ENCODE measurements around the gene CDCA4.
A peak's percentile ranks its signal among the peaks of the same experiment; 100 is the strongest.

CDCA4 gene

DNA sequence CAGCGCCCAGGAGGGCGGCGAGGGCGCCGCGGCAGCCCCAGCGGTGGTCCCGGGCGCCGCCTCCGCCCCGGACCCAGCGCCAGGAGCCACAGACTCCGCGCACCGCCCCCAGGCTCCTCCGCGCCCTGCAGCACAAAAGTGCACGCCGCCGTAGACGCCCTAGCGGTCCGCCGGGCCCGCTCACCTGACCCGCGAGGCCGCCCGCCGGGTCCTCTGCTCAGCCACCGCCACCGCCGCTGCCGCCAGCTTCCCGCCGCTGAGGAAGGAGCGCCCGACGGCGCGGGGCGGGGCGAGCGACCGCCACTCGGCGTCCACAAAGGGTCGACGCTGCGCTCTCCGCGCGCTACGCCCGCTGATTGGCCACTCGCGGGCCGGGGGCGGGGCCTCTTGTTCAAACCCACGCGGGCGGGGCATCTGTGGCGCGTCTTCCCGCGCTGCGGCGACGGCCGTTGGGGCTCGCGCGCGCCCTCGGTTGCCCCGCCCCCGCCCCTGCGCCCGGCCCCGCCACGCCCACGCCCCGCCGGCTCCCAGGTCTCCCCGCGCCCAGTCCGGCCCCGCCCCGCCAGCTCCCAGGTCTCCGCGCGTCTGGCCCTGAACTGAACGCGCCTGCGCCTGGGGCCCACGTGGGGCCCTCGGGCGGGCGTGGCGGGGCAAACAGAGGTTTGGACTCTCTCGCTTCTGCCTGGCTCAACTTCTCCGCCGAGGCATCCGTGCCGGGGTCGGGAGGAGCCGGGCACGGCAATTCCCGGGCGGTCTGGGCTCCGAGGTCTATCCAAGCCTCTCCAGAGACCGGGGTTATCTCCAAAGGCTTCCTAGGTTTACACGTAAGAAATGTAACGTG lies at the start of gene CDCA4:
Gene CDCA4 (minus strand): TSS at position 269 of the 841 bp plus-strand sequence. CDS start 9,154 bp downstream, outside the sequence.
- Histone ChIP-seq H3K4me1 (ENCODE audit: control insufficient read depth in 1 of 2, insufficient read depth in 2 of 2, low read length in 2 of 2) (peaks cover 10 to 24% of the 10 kb centered on the region in 2 donors), H3K9me3 (ENCODE audit: control insufficient read depth in 1 of 2, low read length in 2 of 2) (no peaks in the 10 kb centered on the region), H3K4me3 (ENCODE audit: low read depth in 1 of 2, low read length in 2 of 2) (peak within 1 kb of the TSS; percentile 76 to 86), H3K27ac (ENCODE audit: low read length) (peak within 1 kb of the TSS; percentile 90), H3K27me3 (ENCODE audit: low read depth, low read length) (no peaks in the 10 kb centered on the region), H3K36me3 (ENCODE audit: control insufficient read depth in 1 of 2, insufficient read depth in 2 of 2, low read length in 2 of 2) (no peaks in the 10 kb centered on the region)

- H3K4me1 ChIP-seq (ENCODE audit: control insufficient read depth in 1 of 2, insufficient read depth in 2 of 2, low read length in 2 of 2): peaks cover 0 to 4% of the 10 kb centered on the region in 2 donors
- H3K9me3 ChIP-seq (ENCODE audit: control insufficient read depth in 1 of 2, low read length in 2 of 2): no peaks in the 10 kb centered on the region
- H3K4me3 ChIP-seq (ENCODE audit: low read depth in 1 of 2, low read length in 2 of 2): no peak overlapping the region
- peak overlapping the region; percentile 27 for H3K27ac ChIP-seq (ENCODE audit: low read length)
- no peaks in the 10 kb centered on the region for H3K36me3 ChIP-seq (ENCODE audit: control insufficient read depth in 1 of 2, insufficient read depth in 2 of 2, low read length in 2 of 2)
- H3K27me3 ChIP-seq (ENCODE audit: low read depth, low read length): no peaks in the 10 kb centered on the region
Measured at GRCh38 chr14:105069871-105070759, 49.2 kb upstream of the CDCA4 start.

DNA sequence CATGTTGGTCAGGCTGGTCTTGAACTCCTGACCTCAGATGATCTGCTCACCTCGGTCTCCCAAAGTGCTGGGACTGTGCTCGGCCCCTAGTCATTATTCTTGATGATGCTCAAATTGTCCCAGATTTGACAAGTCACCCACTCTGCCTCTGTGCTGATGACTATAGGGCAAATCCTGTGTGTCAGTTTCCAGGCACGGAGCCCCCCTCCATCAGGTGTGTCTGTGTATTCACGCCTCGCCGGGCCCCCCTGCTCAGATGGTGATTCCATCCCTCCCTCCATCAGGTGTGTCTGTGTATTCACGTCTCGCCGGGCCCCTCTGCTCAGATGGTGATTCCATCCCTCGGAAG lies 48.6 kb upstream of the CDCA4 start:
- H3K27ac ChIP-seq (ENCODE audit: low read length): no peak overlapping the region
- no peaks in the 10 kb centered on the region for H3K36me3 ChIP-seq (ENCODE audit: control insufficient read depth in 1 of 2, insufficient read depth in 2 of 2, low read length in 2 of 2)
- no peaks in the 10 kb centered on the region for H3K9me3 ChIP-seq (ENCODE audit: control insufficient read depth in 1 of 2, low read length in 2 of 2)
- peaks cover 0 to 4% of the 10 kb centered on the region in 2 donors for H3K4me1 ChIP-seq (ENCODE audit: control insufficient read depth in 1 of 2, insufficient read depth in 2 of 2, low read length in 2 of 2)
- H3K4me3 ChIP-seq (ENCODE audit: low read depth in 1 of 2, low read length in 2 of 2): no peak overlapping the region
- no peaks in the 10 kb centered on the region for H3K27me3 ChIP-seq (ENCODE audit: low read depth, low read length)

DNA sequence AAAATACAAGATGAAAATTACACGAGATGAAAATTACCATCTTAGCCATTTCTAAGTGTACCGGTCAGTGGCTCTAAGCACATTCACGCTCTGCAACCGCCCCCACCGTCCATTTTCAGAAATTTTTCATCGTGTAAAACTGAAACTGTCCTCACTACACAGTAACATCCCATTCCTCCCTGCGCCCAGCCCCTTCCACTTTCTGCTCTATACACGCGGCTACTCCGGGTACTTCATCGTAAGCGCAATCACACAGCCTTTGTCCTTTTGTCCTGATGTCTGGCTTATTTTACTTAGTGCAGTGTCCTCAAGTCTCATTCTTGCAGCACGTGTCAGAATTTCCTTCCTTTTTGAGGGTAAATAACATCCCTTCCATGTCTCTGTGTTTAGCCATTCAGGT lies 47.9 kb upstream of the CDCA4 start:
- Histone ChIP-seq H3K27me3 (ENCODE audit: low read depth, low read length) (no peaks in the 10 kb centered on the region), H3K36me3 (ENCODE audit: control insufficient read depth in 1 of 2, insufficient read depth in 2 of 2, low read length in 2 of 2) (no peaks in the 10 kb centered on the region), H3K4me1 (ENCODE audit: control insufficient read depth in 1 of 2, insufficient read depth in 2 of 2, low read length in 2 of 2) (peaks cover 0 to 4% of the 10 kb centered on the region in 2 donors), H3K9me3 (ENCODE audit: control insufficient read depth in 1 of 2, low read length in 2 of 2) (no peaks in the 10 kb centered on the region), H3K27ac (ENCODE audit: low read length) (no peak overlapping the region), H3K4me3 (ENCODE audit: low read depth in 1 of 2, low read length in 2 of 2) (no peak overlapping the region)

GRCh38 chr14:105067969-105068301 lies 47.1 kb upstream of the CDCA4 start:
- Histone ChIP-seq H3K27ac (ENCODE audit: low read length) (no peak overlapping the region), H3K27me3 (ENCODE audit: low read depth, low read length) (no peaks in the 10 kb centered on the region), H3K9me3 (ENCODE audit: control insufficient read depth in 1 of 2, low read length in 2 of 2) (no peaks in the 10 kb centered on the region), H3K36me3 (ENCODE audit: control insufficient read depth in 1 of 2, insufficient read depth in 2 of 2, low read length in 2 of 2) (no peaks in the 10 kb centered on the region), H3K4me1 (ENCODE audit: control insufficient read depth in 1 of 2, insufficient read depth in 2 of 2, low read length in 2 of 2) (peaks cover 0 to 4% of the 10 kb centered on the region in 2 donors), H3K4me3 (ENCODE audit: low read depth in 1 of 2, low read length in 2 of 2) (no peak overlapping the region)

DNA sequence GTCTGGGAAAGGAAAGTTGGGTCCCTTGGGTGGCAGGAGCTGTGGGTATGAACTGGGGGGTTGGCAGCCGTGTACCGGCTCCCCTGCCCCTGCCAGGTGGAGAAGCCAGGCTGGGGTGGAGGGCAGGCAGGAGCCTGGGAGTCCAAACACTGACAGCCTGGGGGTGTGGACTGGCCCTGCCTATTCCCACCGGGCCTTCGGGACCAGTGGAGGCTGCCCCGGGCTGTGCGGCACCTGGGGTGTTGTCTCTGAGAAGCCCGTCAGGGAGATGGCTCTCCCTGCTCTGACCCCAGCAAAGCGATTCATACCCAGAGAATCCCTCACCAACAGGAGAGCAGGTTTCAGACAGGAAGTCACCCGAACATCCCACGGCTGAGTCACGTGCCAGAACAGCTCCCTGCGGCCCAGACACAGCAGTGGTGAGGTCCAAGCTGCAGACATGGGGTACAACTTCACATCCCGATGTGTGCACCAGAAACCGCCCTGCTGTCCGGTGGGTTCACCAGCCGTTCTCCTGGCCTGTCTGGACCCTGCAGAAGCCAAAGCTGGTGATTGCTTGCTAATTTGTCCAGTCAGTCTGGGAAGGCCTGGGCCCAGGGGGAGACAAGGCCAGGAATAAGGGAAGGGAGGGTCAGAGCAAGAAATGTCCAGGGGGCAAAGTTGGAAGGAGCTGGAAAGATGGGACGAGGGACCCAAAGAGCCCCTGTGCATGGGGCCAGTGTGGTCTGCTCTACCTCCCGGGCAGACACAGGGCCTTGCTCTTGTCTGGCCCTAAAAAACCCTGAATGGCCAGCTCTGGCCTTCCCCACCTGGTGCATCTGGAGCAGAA lies 46.5 kb upstream of the CDCA4 start:
- Histone ChIP-seq H3K4me3 (ENCODE audit: low read depth in 1 of 2, low read length in 2 of 2) (no peak overlapping the region), H3K4me1 (ENCODE audit: control insufficient read depth in 1 of 2, insufficient read depth in 2 of 2, low read length in 2 of 2) (peaks cover 0 to 4% of the 10 kb centered on the region in 2 donors), H3K27ac (ENCODE audit: low read length) (no peak overlapping the region), H3K9me3 (ENCODE audit: control insufficient read depth in 1 of 2, low read length in 2 of 2) (no peaks in the 10 kb centered on the region), H3K27me3 (ENCODE audit: low read depth, low read length) (no peaks in the 10 kb centered on the region), H3K36me3 (ENCODE audit: control insufficient read depth in 1 of 2, insufficient read depth in 2 of 2, low read length in 2 of 2) (no peaks in the 10 kb centered on the region)

- Histone ChIP-seq H3K4me1 (ENCODE audit: control insufficient read depth in 1 of 2, insufficient read depth in 2 of 2, low read length in 2 of 2) (peaks cover 0 to 7% of the 10 kb centered on the region in 2 donors), H3K4me3 (ENCODE audit: low read depth in 1 of 2, low read length in 2 of 2) (no peak overlapping the region), H3K36me3 (ENCODE audit: control insufficient read depth in 1 of 2, insufficient read depth in 2 of 2, low read length in 2 of 2) (no peaks in the 10 kb centered on the region), H3K27me3 (ENCODE audit: low read depth, low read length) (no peaks in the 10 kb centered on the region), H3K27ac (ENCODE audit: low read length) (peak overlapping the region; percentile 4), H3K9me3 (ENCODE audit: control insufficient read depth in 1 of 2, low read length in 2 of 2) (no peaks in the 10 kb centered on the region)
Measured at GRCh38 chr14:105066240-105067071, 45.6 kb upstream of the CDCA4 start.

DNA sequence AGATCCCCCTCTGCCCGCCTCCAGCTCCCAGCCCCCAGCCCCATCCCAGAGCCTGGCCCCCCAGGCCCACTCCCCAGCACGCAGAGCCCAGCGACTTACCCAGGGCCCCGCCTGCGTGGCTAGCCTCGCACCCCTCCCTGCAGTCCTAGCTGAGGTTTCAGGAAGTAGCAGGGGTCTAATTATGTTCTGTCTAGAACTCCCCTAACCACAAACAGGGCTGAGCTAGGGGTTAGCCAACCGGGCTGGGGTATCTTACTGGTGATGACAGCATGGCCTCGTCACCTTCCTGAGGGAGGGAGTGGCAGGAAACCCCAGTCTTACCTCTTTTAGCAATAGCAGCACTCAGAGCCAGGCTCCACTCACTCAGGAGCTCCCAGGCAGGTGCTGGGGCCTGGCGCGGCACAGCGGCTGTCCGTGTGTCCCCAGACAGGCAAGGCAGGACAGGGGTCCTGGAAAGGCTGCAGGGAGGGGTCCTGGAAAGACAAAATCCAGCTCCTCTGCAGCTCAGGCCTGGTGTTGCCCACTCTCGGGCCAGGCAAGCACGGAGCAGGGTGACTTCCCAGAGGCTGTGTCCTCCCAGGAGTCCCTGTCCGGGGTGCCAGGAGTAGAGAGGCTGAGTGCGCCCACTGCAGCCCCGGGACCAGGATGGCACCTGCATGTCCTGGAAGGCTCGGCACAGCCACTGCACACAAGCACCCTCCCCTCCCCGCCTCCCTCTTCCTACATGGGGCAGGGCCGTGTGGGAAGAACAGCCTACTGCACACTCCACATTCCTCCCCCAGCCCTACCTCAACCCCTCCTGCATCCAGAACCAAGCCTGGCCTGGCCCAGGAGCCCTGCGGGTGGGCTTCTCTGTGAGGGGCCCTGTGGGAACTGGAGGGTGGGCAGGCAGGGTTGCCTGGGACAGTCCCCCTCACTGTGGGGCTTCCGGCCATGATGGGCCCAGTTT lies 44.7 kb upstream of the CDCA4 start, which contains the start of gene GPR132:
Gene GPR132 (minus strand): TSS at position 151 of the 949 bp plus-strand sequence. CDS start 10,010 bp downstream, outside the sequence.
- H3K4me3 ChIP-seq (ENCODE audit: low read depth in 1 of 2, low read length in 2 of 2): peak within 1 kb of the TSS; percentile 39 to 43
- H3K36me3 ChIP-seq (ENCODE audit: control insufficient read depth in 1 of 2, insufficient read depth in 2 of 2, low read length in 2 of 2): no peaks in the 10 kb centered on the region
- no peaks in the 10 kb centered on the region for H3K27me3 ChIP-seq (ENCODE audit: low read depth, low read length)
- peaks cover 0 to 15% of the 10 kb centered on the region in 2 donors for H3K4me1 ChIP-seq (ENCODE audit: control insufficient read depth in 1 of 2, insufficient read depth in 2 of 2, low read length in 2 of 2)
- no peaks in the 10 kb centered on the region for H3K9me3 ChIP-seq (ENCODE audit: control insufficient read depth in 1 of 2, low read length in 2 of 2)
- H3K27ac ChIP-seq (ENCODE audit: low read length): peak within 1 kb of the TSS; percentile 69

GRCh38 chr14:105064721-105065143 lies 43.8 kb upstream of the CDCA4 start:
- H3K4me1 ChIP-seq (ENCODE audit: control insufficient read depth in 1 of 2, insufficient read depth in 2 of 2, low read length in 2 of 2): peaks cover 0 to 21% of the 10 kb centered on the region in 2 donors
- no peaks in the 10 kb centered on the region for H3K27me3 ChIP-seq (ENCODE audit: low read depth, low read length)
- H3K27ac ChIP-seq (ENCODE audit: low read length): peak overlapping the region; percentile 69
- no peaks in the 10 kb centered on the region for H3K36me3 ChIP-seq (ENCODE audit: control insufficient read depth in 1 of 2, insufficient read depth in 2 of 2, low read length in 2 of 2)
- H3K9me3 ChIP-seq (ENCODE audit: control insufficient read depth in 1 of 2, low read length in 2 of 2): no peaks in the 10 kb centered on the region
- H3K4me3 ChIP-seq (ENCODE audit: low read depth in 1 of 2, low read length in 2 of 2): peak overlapping the region; percentile 39 to 43
